ENCODE measurements around the gene NUP35. TPM values are rescaled to one million over a fixed set of nuclear protein-coding genes. Genes with fewer than 3 reads are reported as not detected.
"Not testable (repeated sequence)": the region's sequence is repeated elsewhere in the genome, so short reads cannot be mapped to it uniquely, and the experiment has no call there.

Gene NUP35
- total and polyA plus RNA-seq, 3 experiments from 2014 or later: 7.2 to 42.5 (median 38.6) TPM

DNA sequence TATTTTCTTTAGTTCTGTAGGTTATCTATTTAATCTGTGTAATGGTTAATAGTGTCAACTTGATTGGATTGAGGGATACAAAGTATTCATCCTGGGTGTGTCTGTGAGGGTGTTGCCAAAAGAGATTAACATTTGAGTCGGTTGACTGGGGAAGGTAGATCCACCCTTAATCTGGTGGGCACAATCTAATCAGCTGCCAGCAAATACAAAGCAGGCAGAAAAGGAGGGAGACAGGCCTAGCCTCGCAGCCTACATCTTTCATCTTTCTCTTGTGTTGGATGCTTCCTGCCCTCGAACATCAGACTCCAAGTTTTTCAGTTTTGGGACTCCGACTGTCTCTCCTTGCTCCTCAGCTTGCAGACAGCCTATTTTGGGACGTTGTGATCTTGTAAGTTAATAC, 42.7 kb downstream of the NUP35 start:
- DNase-seq; H3K4me3 ChIP-seq (ENCODE audit: low read length); H3K27me3 Mint-ChIP-seq; POLR2A ChIA-PET; H3K27ac ChIP-seq (ENCODE audit: low read depth, low read length); H3K9me3 ChIP-seq (ENCODE audit: low read length); H3K4me3 Mint-ChIP-seq; H3K36me3 ChIP-seq (ENCODE audit: insufficient read depth, low read length); H3K4me1 ChIP-seq (ENCODE audit: insufficient read depth, low read length); CTCF ChIA-PET; H3K9me3 Mint-ChIP-seq; H3K27ac Mint-ChIP-seq; H3K27me3 ChIP-seq (ENCODE audit: insufficient read depth, low read length, poor library complexity, severe bottlenecking): not testable (repeated sequence)
- H3K36me3 Mint-ChIP-seq: peaks cover 37 to 56% (median 38%) of the 10 kb centered on the region in 3 donors
- peaks cover 10 to 23% (median 23%) of the 10 kb centered on the region in 3 donors for H3K4me1 Mint-ChIP-seq

GRCh38 chr2:183172220-183172887, 48.1 kb downstream of the NUP35 start:
- Histone ChIP-seq H3K9me3 (ENCODE audit: low read length) (no peaks in the 10 kb centered on the region), H3K4me1 (ENCODE audit: insufficient read depth, low read length) (no peaks in the 10 kb centered on the region), H3K27ac (ENCODE audit: low read depth, low read length) (no peak overlapping the region), H3K36me3 (ENCODE audit: insufficient read depth, low read length) (no peaks in the 10 kb centered on the region), H3K4me3 (ENCODE audit: low read length) (no peak overlapping the region), H3K27me3 (ENCODE audit: insufficient read depth, low read length, poor library complexity, severe bottlenecking) (no peaks in the 10 kb centered on the region)
- peak overlapping the region in 2 of 8 donors; percentile 15 to 42 for H3K27ac Mint-ChIP-seq
- peaks cover 0 to 1% of the 10 kb centered on the region in 2 donors for H3K27me3 Mint-ChIP-seq
- no peak overlapping the region for H3K4me3 Mint-ChIP-seq
- peaks cover 33 to 47% (median 34%) of the 10 kb centered on the region in 3 donors for H3K36me3 Mint-ChIP-seq
- ChIA-PET CTCF (no interaction called here), POLR2A (no interaction called here)
- DNase-seq: no peak
- peaks cover 12 to 22% (median 17%) of the 10 kb centered on the region in 5 donors for H3K9me3 Mint-ChIP-seq
- H3K4me1 Mint-ChIP-seq: peaks cover 13 to 23% (median 23%) of the 10 kb centered on the region in 3 donors

DNA sequence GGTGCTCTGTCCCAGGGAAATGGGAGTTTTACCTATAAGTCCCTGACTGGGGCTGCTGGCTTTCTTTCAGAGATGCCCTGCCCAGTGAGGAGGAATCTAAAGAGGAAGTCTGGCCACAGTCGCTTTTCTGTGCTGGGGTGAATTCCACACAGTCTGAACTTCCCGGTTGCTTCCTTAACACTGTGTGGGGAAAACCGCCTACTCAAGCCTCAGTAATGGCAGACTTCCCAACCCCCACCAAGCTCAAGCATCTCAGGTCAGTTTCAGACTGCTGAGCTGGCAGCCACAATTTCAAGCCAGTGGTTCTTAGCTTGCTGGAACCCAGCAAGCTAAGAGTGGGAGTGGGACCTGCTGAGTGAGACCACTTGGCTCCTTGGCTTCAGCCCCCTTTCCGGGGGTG, 54.9 kb downstream of the NUP35 start:
- no peak for DNase-seq
- H3K4me3 ChIP-seq (ENCODE audit: low read length): no peak overlapping the region
- Mint-ChIP-seq H3K36me3 (peaks cover 49 to 84% (median 84%) of the 10 kb centered on the region in 3 donors), H3K27ac (no peak overlapping the region), H3K4me1 (peaks cover 0 to 3% (median 3%) of the 10 kb centered on the region in 3 donors), H3K27me3 (no peaks in the 10 kb centered on the region), H3K4me3 (no peak overlapping the region), H3K9me3 (peaks cover 28 to 43% (median 39%) of the 10 kb centered on the region in 5 donors)
- H3K27me3 ChIP-seq (ENCODE audit: insufficient read depth, low read length, poor library complexity, severe bottlenecking): no peaks in the 10 kb centered on the region
- ChIA-PET POLR2A (no interaction called here), CTCF (no interaction called here)
- H3K9me3 ChIP-seq (ENCODE audit: low read length): no peaks in the 10 kb centered on the region
- H3K36me3 ChIP-seq (ENCODE audit: insufficient read depth, low read length): peaks cover 9% of the 10 kb centered on the region
- H3K27ac ChIP-seq (ENCODE audit: low read depth, low read length): no peak overlapping the region
- no peaks in the 10 kb centered on the region for H3K4me1 ChIP-seq (ENCODE audit: insufficient read depth, low read length)

DNA sequence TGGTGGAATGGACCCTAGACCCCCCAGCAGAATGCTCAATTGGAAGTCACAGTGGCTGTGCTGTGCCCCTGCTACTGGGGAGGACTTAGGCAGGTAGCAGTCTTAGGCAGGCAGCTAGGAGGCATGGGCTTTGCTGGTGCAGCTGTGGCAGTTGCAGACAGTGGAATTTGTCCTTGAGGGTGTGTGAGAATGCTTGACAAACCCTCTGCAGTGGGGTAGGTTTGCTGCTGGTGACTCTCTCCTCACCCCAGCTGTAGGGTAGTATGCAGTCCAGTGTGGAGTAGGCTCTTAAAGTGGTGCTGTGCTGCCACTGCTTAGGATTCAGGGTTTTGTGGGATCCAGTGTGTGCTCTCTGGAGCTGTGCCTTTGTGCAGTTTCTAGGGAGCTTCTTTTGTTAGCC, 61.3 kb downstream of the NUP35 start:
- peaks cover 4 to 14% (median 5%) of the 10 kb centered on the region in 3 donors for H3K4me1 Mint-ChIP-seq
- no peak overlapping the region for H3K4me3 Mint-ChIP-seq
- POLR2A ChIA-PET: no interaction called here
- no peak for DNase-seq
- H3K4me3 ChIP-seq (ENCODE audit: low read length): no peak overlapping the region
- no peaks in the 10 kb centered on the region for H3K4me1 ChIP-seq (ENCODE audit: insufficient read depth, low read length)
- H3K36me3 ChIP-seq (ENCODE audit: insufficient read depth, low read length): peaks cover 9% of the 10 kb centered on the region
- H3K9me3 ChIP-seq (ENCODE audit: low read length): no peaks in the 10 kb centered on the region
- H3K27me3 ChIP-seq (ENCODE audit: insufficient read depth, low read length, poor library complexity, severe bottlenecking): no peaks in the 10 kb centered on the region
- H3K36me3 Mint-ChIP-seq: peaks cover 42 to 94% (median 68%) of the 10 kb centered on the region in 3 donors
- CTCF ChIA-PET: no interaction called here
- peaks cover 8 to 19% (median 17%) of the 10 kb centered on the region in 5 donors for H3K9me3 Mint-ChIP-seq
- no peaks in the 10 kb centered on the region for H3K27me3 Mint-ChIP-seq
- H3K27ac ChIP-seq (ENCODE audit: low read depth, low read length): no peak overlapping the region
- H3K27ac Mint-ChIP-seq: peak overlapping the region in 1 of 8 donors; percentile 57

GRCh38 chr2:183186296-183186695, 62.1 kb downstream of the NUP35 start:
- Mint-ChIP-seq H3K27me3 (no peaks in the 10 kb centered on the region), H3K4me3 (no peak overlapping the region), H3K27ac (no peak overlapping the region), H3K4me1 (peaks cover 4 to 14% (median 5%) of the 10 kb centered on the region in 3 donors), H3K36me3 (peaks cover 40 to 92% (median 65%) of the 10 kb centered on the region in 3 donors), H3K9me3 (peaks cover 8 to 19% (median 17%) of the 10 kb centered on the region in 5 donors)
- H3K36me3 ChIP-seq (ENCODE audit: insufficient read depth, low read length): peaks cover 13% of the 10 kb centered on the region
- no peaks in the 10 kb centered on the region for H3K4me1 ChIP-seq (ENCODE audit: insufficient read depth, low read length)
- ChIA-PET CTCF (no interaction called here), POLR2A (no interaction called here)
- no peaks in the 10 kb centered on the region for H3K9me3 ChIP-seq (ENCODE audit: low read length)
- no peak overlapping the region for H3K4me3 ChIP-seq (ENCODE audit: low read length)
- no peak for DNase-seq
- no peak overlapping the region for H3K27ac ChIP-seq (ENCODE audit: low read depth, low read length)
- H3K27me3 ChIP-seq (ENCODE audit: insufficient read depth, low read length, poor library complexity, severe bottlenecking): no peaks in the 10 kb centered on the region

- Histone ChIP-seq H3K27ac (ENCODE audit: low read depth, low read length) (no peak overlapping the region), H3K4me3 (ENCODE audit: low read length) (no peak overlapping the region), H3K36me3 (ENCODE audit: insufficient read depth, low read length) (peaks cover 15% of the 10 kb centered on the region), H3K9me3 (ENCODE audit: low read length) (no peaks in the 10 kb centered on the region), H3K27me3 (ENCODE audit: insufficient read depth, low read length, poor library complexity, severe bottlenecking) (no peaks in the 10 kb centered on the region), H3K4me1 (ENCODE audit: insufficient read depth, low read length) (no peaks in the 10 kb centered on the region)
- Mint-ChIP-seq H3K4me1 (peaks cover 4 to 14% (median 5%) of the 10 kb centered on the region in 3 donors), H3K9me3 (peaks cover 8 to 19% (median 17%) of the 10 kb centered on the region in 5 donors), H3K27ac (peak overlapping the region in 1 of 8 donors; percentile 19), H3K36me3 (peaks cover 42 to 92% (median 60%) of the 10 kb centered on the region in 3 donors), H3K4me3 (no peak overlapping the region), H3K27me3 (no peaks in the 10 kb centered on the region)
- CTCF ChIA-PET: no interaction called here
- POLR2A ChIA-PET: no interaction called here
- no peak for DNase-seq
Measured at GRCh38 chr2:183186766-183187165, 62.5 kb downstream of the NUP35 start.

GRCh38 chr2:183192343-183192742, 68.1 kb downstream of the NUP35 start:
- no peaks in the 10 kb centered on the region for H3K27me3 ChIP-seq (ENCODE audit: insufficient read depth, low read length, poor library complexity, severe bottlenecking)
- Mint-ChIP-seq H3K27ac (no peak overlapping the region), H3K4me1 (no peaks in the 10 kb centered on the region), H3K36me3 (peaks cover 16 to 58% (median 34%) of the 10 kb centered on the region in 3 donors), H3K4me3 (no peak overlapping the region), H3K9me3 (no peaks in the 10 kb centered on the region), H3K27me3 (no peaks in the 10 kb centered on the region)
- no peaks in the 10 kb centered on the region for H3K4me1 ChIP-seq (ENCODE audit: insufficient read depth, low read length)
- POLR2A ChIA-PET: no interaction called here
- no peaks in the 10 kb centered on the region for H3K9me3 ChIP-seq (ENCODE audit: low read length)
- H3K4me3 ChIP-seq (ENCODE audit: low read length): no peak overlapping the region
- CTCF ChIA-PET: no interaction called here
- DNase-seq: no peak
- H3K36me3 ChIP-seq (ENCODE audit: insufficient read depth, low read length): peaks cover 6% of the 10 kb centered on the region
- no peak overlapping the region for H3K27ac ChIP-seq (ENCODE audit: low read depth, low read length)

GRCh38 chr2:183193904-183194303, 69.7 kb downstream of the NUP35 start:
- Histone ChIP-seq H3K27me3 (ENCODE audit: insufficient read depth, low read length, poor library complexity, severe bottlenecking) (no peaks in the 10 kb centered on the region), H3K4me3 (ENCODE audit: low read length) (no peak overlapping the region), H3K27ac (ENCODE audit: low read depth, low read length) (no peak overlapping the region), H3K9me3 (ENCODE audit: low read length) (no peaks in the 10 kb centered on the region), H3K4me1 (ENCODE audit: insufficient read depth, low read length) (no peaks in the 10 kb centered on the region), H3K36me3 (ENCODE audit: insufficient read depth, low read length) (peaks cover 6% of the 10 kb centered on the region)
- H3K4me3 Mint-ChIP-seq: no peak overlapping the region
- H3K36me3 Mint-ChIP-seq: peaks cover 18 to 46% (median 42%) of the 10 kb centered on the region in 3 donors
- H3K27ac Mint-ChIP-seq: no peak overlapping the region
- ChIA-PET POLR2A (no interaction called here), CTCF (no interaction called here)
- H3K27me3 Mint-ChIP-seq: no peaks in the 10 kb centered on the region
- DNase-seq: no peak
- no peaks in the 10 kb centered on the region for H3K9me3 Mint-ChIP-seq
- H3K4me1 Mint-ChIP-seq: no peaks in the 10 kb centered on the region
